OCI-LY3 (cell line): Measurements from ENCODE around the gene RPL36AL.
A peak's percentile ranks its signal among the peaks of the same experiment; 100 is the strongest.
"Not testable (repeated sequence)": the region's sequence is repeated elsewhere in the genome, so short reads cannot be mapped to it uniquely, and the experiment has no call there.

Source experiments
- H2AFZ ChIP-seq: fragments of 200-600, 300-600 bp; shearing (Covaris generic); 2 replicates; pipeline ENCODE4 v1.6.0; 2014; ENCODE audit warnings: antibody characterized with exemption, low read depth, low read length
- H3K27ac ChIP-seq: fragments of 200-600, 300-600 bp; sonication (generic); 2 replicates; pipeline ENCODE4 v1.5.1; 2014; ENCODE audit warnings: mild to moderate bottlenecking, low read length, moderate library complexity, mixed read lengths
- H3K27me3 ChIP-seq: fragments of 200-600, 300-600 bp; sonication (generic); 2 replicates; pipeline ENCODE4 v1.6.1; 2014; ENCODE audit warnings: low read depth, low read length, mixed read lengths
- H3K36me3 ChIP-seq: fragments of 200-600, 300-600 bp; sonication (generic); replicated peaks from 2 replicates; pipeline ENCODE3; 2014; ENCODE audit warnings: low read depth, low read length, mixed read lengths
- H3K4me1 ChIP-seq: fragments of 300-600, 200-600 bp; sonication (generic); 2 replicates; pipeline ENCODE4 v1.6.1; 2014; ENCODE audit warnings: low read length, mixed read lengths
- H3K4me2 ChIP-seq: fragments of 200-600, 300-600 bp; sonication (generic); 2 replicates; pipeline ENCODE4 v1.6.1; 2014; ENCODE audit warnings: low read length, mixed read lengths
- H3K4me3 ChIP-seq: fragments of 300-600, 200-600 bp; sonication (generic); 2 replicates; pipeline ENCODE4 v1.5.1; 2014; ENCODE audit warnings: antibody characterized with exemption, mild to moderate bottlenecking, low read length, moderate library complexity
- H3K79me2 ChIP-seq: fragments of 300-600, 200-600 bp; shearing (Covaris generic); 2 replicates; pipeline ENCODE4 v1.6.1; 2014; ENCODE audit warnings: mild to moderate bottlenecking, low read length, mixed read lengths
- H3K9ac ChIP-seq: fragments of 300-600, 200-600 bp; shearing (Covaris generic); 2 replicates; pipeline ENCODE4 v1.6.0; 2014; ENCODE audit warnings: mild to moderate bottlenecking, low read length, moderate library complexity
- H3K9me3 ChIP-seq: fragments of 200-600, 300-600 bp; shearing (Covaris generic); 2 replicates; pipeline ENCODE4 v1.6.1; 2014; ENCODE audit warnings: low read length, mixed read lengths; ENCODE audit not compliant: insufficient read depth
- H4K20me1 ChIP-seq: fragments of 200-600, 300-600 bp; sonication (generic); 2 replicates; pipeline ENCODE4 v1.6.1; 2016; ENCODE audit warnings: low read length, mixed read lengths; ENCODE audit not compliant: insufficient read depth
- CTCF ChIP-seq: fragments of 200-600, 300-600 bp; sonication (generic); IDR thresholded peaks from 2 replicates; pipeline ENCODE4 v1.5.1; 2014; ENCODE audit warnings: antibody characterized with exemption, low read length, low read depth
- EZH2phosphoT487 ChIP-seq: fragments of 200-600 bp; shearing (Covaris generic); IDR thresholded peaks from 2 replicates; pipeline ENCODE4 v1.6.1; 2018; ENCODE audit warnings: antibody characterized with exemption, mixed run types, low read depth

The RPL36AL gene

GRCh38 chr14:49622022-49622607, 1.7 kb upstream of the RPL36AL start:
- peak overlapping the region; percentile 88 for H3K4me3 ChIP-seq
- H3K9ac ChIP-seq = peak overlapping the region; percentile 94
- H3K4me2 ChIP-seq = peak overlapping the region; percentile 96
- 0 out of 2 replicates have a peak overlapping the region, but pooled peaks have one; percentile 0 for H3K27ac ChIP-seq
- H3K36me3 ChIP-seq = peaks cover 58% of the 10 kb centered on the region
- H3K9me3 ChIP-seq = no peaks in the 10 kb centered on the region
- H2AFZ ChIP-seq = no peak overlapping the region
- H4K20me1 ChIP-seq = peaks cover 44% of the 10 kb centered on the region
- peaks cover 33% of the 10 kb centered on the region for H3K4me1 ChIP-seq
- H3K79me2 ChIP-seq = peaks cover 99% of the 10 kb centered on the region
- no peaks in the 10 kb centered on the region for H3K27me3 ChIP-seq
- TF ChIP-seq EZH2phosphoT487 (no peak), CTCF (no peak)

- H3K27me3 ChIP-seq = no peaks in the 10 kb centered on the region
- H4K20me1 ChIP-seq = peaks cover 44% of the 10 kb centered on the region
- H3K4me2 ChIP-seq = peak overlapping the region; percentile 96
- H3K79me2 ChIP-seq = peaks cover 98% of the 10 kb centered on the region
- peaks cover 33% of the 10 kb centered on the region for H3K4me1 ChIP-seq
- no peak overlapping the region for H2AFZ ChIP-seq
- TF ChIP-seq CTCF = no peak
- no peak for TF ChIP-seq EZH2phosphoT487
- peak overlapping the region; percentile 89 for H3K27ac ChIP-seq
- H3K36me3 ChIP-seq = peaks cover 57% of the 10 kb centered on the region
- H3K4me3 ChIP-seq = peak overlapping the region; percentile 88
- no peaks in the 10 kb centered on the region for H3K9me3 ChIP-seq
- H3K9ac ChIP-seq = peak overlapping the region; percentile 94
Observed at GRCh38 chr14:49621114-49621881, 872 bp upstream of the RPL36AL start.

DNA sequence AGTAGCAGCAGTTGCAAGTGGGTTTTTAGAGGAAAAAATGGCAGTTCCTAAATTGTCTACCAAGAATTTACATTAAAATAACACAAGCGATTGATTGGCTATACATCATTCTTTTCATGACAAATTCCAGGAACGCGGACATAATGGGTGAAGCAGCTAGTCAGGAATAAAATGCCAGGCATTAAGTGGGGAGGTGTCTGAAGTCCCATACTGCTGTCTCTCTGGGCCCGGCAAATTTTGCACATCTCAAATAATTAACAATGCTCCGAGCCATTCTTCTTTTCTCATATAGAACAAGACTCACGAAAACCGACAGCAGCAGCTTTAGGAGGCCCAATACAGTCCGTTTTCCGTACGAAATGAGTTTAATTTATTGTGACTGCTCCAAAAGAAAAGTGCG, 696 bp downstream of the RPL36AL start:
- Histone ChIP-seq H3K4me3 (peak overlapping the region; percentile 88), H3K4me1 (peaks cover 33% of the 10 kb centered on the region), H3K4me2 (peak overlapping the region; percentile 79), H3K79me2 (peaks cover 91% of the 10 kb centered on the region), H3K9me3 (no peaks in the 10 kb centered on the region), H2AFZ (no peak overlapping the region), H3K27ac (peak overlapping the region; percentile 89), H3K27me3 (no peaks in the 10 kb centered on the region), H4K20me1 (peaks cover 44% of the 10 kb centered on the region), H3K36me3 (peaks cover 57% of the 10 kb centered on the region), H3K9ac (peak overlapping the region; percentile 94)
- no peak for TF ChIP-seq CTCF
- no peak for TF ChIP-seq EZH2phosphoT487

- H2AFZ ChIP-seq, H3K27me3 ChIP-seq, H3K9me3 ChIP-seq: not testable (repeated sequence)
- Histone ChIP-seq H3K4me3 (peak overlapping the region; percentile 88), H3K36me3 (peaks cover 58% of the 10 kb centered on the region), H3K27ac (peak overlapping the region; percentile 89), H4K20me1 (peaks cover 44% of the 10 kb centered on the region), H3K4me1 (peaks cover 31% of the 10 kb centered on the region), H3K9ac (peak overlapping the region; percentile 94), H3K4me2 (peak overlapping the region; percentile 79), H3K79me2 (peaks cover 91% of the 10 kb centered on the region)
Observed at GRCh38 chr14:49619273-49619672, 1.2 kb downstream of the RPL36AL start.
